HepG2 (cell line): ENCODE measurements around the gene YPEL4. TPM values are rescaled to one million over a fixed set of nuclear protein-coding genes. Genes with fewer than 3 reads are reported as not detected.

ENCODE experiments used
- AKAP8 ChIP-seq: sonication (generic); formaldehyde crosslinking; IDR thresholded peaks from 2 replicates; pipeline ENCODE4 v1.5.1; 2020; ENCODE audit warnings: mild to moderate bottlenecking, missing genetic modification reagents
- CTCF ChIP-seq: sonication (generic); formaldehyde crosslinking; IDR thresholded peaks from 2 replicates; pipeline ENCODE4 v1.5.0; 2020; ENCODE audit warnings: mild to moderate bottlenecking, missing genetic modification reagents, moderate library complexity
- KIAA2018 ChIP-seq: sonication (generic); formaldehyde crosslinking; IDR thresholded peaks from 2 replicates; pipeline ENCODE4 v1.5.0; 2020; ENCODE audit warnings: mild to moderate bottlenecking, missing genetic modification reagents, borderline replicate concordance
- MXI1 ChIP-seq: IDR thresholded peaks from 3 replicates; pipeline ENCODE4 v1.6.1; 2012; ENCODE audit warnings: low read depth, low read length, inconsistent platforms, borderline replicate concordance
- NFATC3 ChIP-seq: sonication (generic); formaldehyde crosslinking; IDR thresholded peaks from 2 replicates; pipeline ENCODE4 v1.5.1; 2020; ENCODE audit warnings: mild to moderate bottlenecking, missing genetic modification reagents
- NFIB ChIP-seq: sonication (generic); formaldehyde crosslinking; IDR thresholded peaks from 2 replicates; pipeline ENCODE4 v1.9.0; 2021; ENCODE audit warnings: missing genetic modification reagents, mild to moderate bottlenecking, borderline replicate concordance
- PREB ChIP-seq: sonication (generic); formaldehyde crosslinking; IDR thresholded peaks from 2 replicates; pipeline ENCODE4 v1.4.0; 2020; ENCODE audit warnings: missing genetic modification reagents
- RARG ChIP-seq: sonication (generic); formaldehyde crosslinking; IDR thresholded peaks from 2 replicates; pipeline ENCODE4 v1.4.0; 2020; ENCODE audit warnings: low read depth, mild to moderate bottlenecking, missing genetic modification reagents
- SRSF9 ChIP-seq: fragments of 200-400 bp; formaldehyde crosslinking; IDR thresholded peaks from 2 replicates; pipeline ENCODE4 v1.6.1; 2018; ENCODE audit warnings: borderline replicate concordance, mild to moderate bottlenecking, low read depth, low read length; ENCODE audit not compliant: insufficient read depth, poor library complexity, severe bottlenecking
- ZNF256 ChIP-seq: sonication (generic); formaldehyde crosslinking; conservative IDR thresholded peaks from 2 replicates; pipeline ENCODE4 v1.4.0; 2020; ENCODE audit warnings: missing genetic modification reagents
- ZNF530 ChIP-seq: sonication (generic); formaldehyde crosslinking; IDR thresholded peaks from 2 replicates; pipeline ENCODE4 v1.5.0; 2020; ENCODE audit warnings: low read depth, mild to moderate bottlenecking, missing genetic modification reagents
- ZNF563 ChIP-seq: sonication (generic); formaldehyde crosslinking; IDR thresholded peaks from 2 replicates; pipeline ENCODE4 v1.8.0; 2022; ENCODE audit warnings: mild to moderate bottlenecking, moderate library complexity, missing genetic modification reagents
- ZNF776 ChIP-seq: sonication (generic); formaldehyde crosslinking; IDR thresholded peaks from 2 replicates; pipeline ENCODE4 v1.4.0; 2020; ENCODE audit warnings: mild to moderate bottlenecking, missing genetic modification reagents
- polyA plus RNA-seq, 8 experiments: library from polyadenylated mRNA; depleted of rRNA in 3 of 8; stranded (reverse) in 7 of 8; unstranded in 1 of 8; fragments of >200 nt; fragmentation: Illumina TruSeq in 4 of 8; extraction: Trizol in 4 of 8; gene quantifications; 2 replicates each; pipeline versions ENCODE4 v1.2.1 to v1.2.3, GENCODE V29; 2011 to 2016; ENCODE audit warnings: low read depth in 4 of 8, missing spikeins in 1 of 8, mixed read lengths in 1 of 8; ENCODE audit not compliant: insufficient read depth in 1 of 8
- total RNA-seq, 5 experiments: library from RNA; depleted of rRNA; stranded (reverse); fragments of >200 nt; fragmentation: Illumina TruSeq; extraction: Trizol; gene quantifications; 2 replicates each; pipeline ENCODE4 v1.2.3, GENCODE V29; 2016; ENCODE audit warnings: low read depth in 1 of 5

Gene YPEL4
- total and polyA plus RNA-seq, 2 of the 13 experiments (the other 11 are each of a cell fraction or from before 2014, with no cell fraction given), result 0.04 TPM; not detected in 1

- TF ChIP-seq SRSF9 (no peak), NFATC3 (CRISPR knock-in tag) (no peak), AKAP8 (CRISPR knock-in tag) (no peak), ZNF256 (CRISPR knock-in tag) (0 out of 2 replicates have a peak, but pooled peaks have one; percentile 53), CTCF (no peak), ZNF563 (no peak), MXI1 (no peak), ZNF530 (CRISPR knock-in tag) (no peak), KIAA2018 (CRISPR knock-in tag) (no peak), NFIB (CRISPR knock-in tag) (no peak), RARG (CRISPR knock-in tag) (no peak), ZNF776 (CRISPR knock-in tag) (no peak; the same call in 1 of the 2 replicates), PREB (CRISPR knock-in tag) (no peak)
These were observed 17.5 kb upstream of the YPEL4 start (continued) for GRCh38 chr11:57667117-57667735.
